ENCODE data around the gene SLC15A4. TPM values are rescaled to one million over a fixed set of nuclear protein-coding genes. Genes with fewer than 3 reads are reported as not detected.

The SLC15A4 gene
- total RNA-seq, 1 donor from 2014 or later: 11.9 TPM

DNA sequence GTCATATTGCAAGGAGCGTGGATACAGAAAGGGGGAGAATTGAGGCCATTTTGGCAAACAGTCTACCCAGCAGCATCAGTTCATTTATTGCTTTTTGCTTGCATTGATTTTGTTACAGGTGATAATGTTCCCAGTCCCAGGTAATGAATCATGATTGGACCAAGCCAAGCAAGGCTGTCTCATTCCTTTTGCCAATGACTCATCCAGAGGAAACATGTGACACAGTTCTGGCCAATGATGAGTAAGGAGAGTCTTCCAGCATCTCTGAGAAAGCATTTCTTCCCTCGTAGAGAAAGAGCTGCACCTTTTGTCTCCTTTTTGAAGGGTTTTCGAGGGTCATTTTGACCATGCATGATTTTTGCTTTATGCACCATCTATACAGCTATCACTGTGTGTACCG is 68.2 kb downstream of the SLC15A4 start:
- H3K27me3 ChIP-seq (ENCODE audit: insufficient read depth, low read length): no peaks in the 10 kb centered on the region
- peaks cover 7% of the 10 kb centered on the region for H3K9me3 Mint-ChIP-seq (ENCODE audit: unreplicated experiment)
- H3K9me3 ChIP-seq (ENCODE audit: insufficient read depth, low read depth, low read length): no peaks in the 10 kb centered on the region
- DNase-seq (ENCODE audit: low read depth) (no peak), FAIRE-seq (no peak)
- TF ChIP-seq CTCF (IDR thresholded peaks at IDR 0.05; ENCODE audit: insufficient read depth, low read depth, low read length) (no peak), EZH2 (IDR thresholded peaks at IDR 0.05; ENCODE audit: insufficient read depth, low read length) (no peak)
- H3K27me3 Mint-ChIP-seq (ENCODE audit: low read depth, unreplicated experiment): no peaks in the 10 kb centered on the region
- H3K4me3 Mint-ChIP-seq (ENCODE audit: unreplicated experiment): no peak overlapping the region
- H3K9ac ChIP-seq (ENCODE audit: low read length): no peak overlapping the region
- H2AFZ ChIP-seq (ENCODE audit: low read depth, low read length): no peak overlapping the region
- no peak overlapping the region for H3K27ac ChIP-seq (ENCODE audit: low read depth, low read length)
- no peaks in the 10 kb centered on the region for H4K20me1 ChIP-seq (ENCODE audit: insufficient read depth, low read length)
- no peaks in the 10 kb centered on the region for H3K36me3 ChIP-seq (ENCODE audit: insufficient read depth, low read length)
- H3K4me3 ChIP-seq (ENCODE audit: insufficient read depth, low read depth, low read length): no peak overlapping the region
- no peaks in the 10 kb centered on the region for H3K36me3 Mint-ChIP-seq (ENCODE audit: low read depth, unreplicated experiment)
- no peak overlapping the region for H3K27ac Mint-ChIP-seq (ENCODE audit: unreplicated experiment)
- no peaks in the 10 kb centered on the region for H3K4me1 ChIP-seq (ENCODE audit: insufficient read depth, low read length)
- no peak overlapping the region for H3K4me2 ChIP-seq (ENCODE audit: low read length)
- H3K4me1 Mint-ChIP-seq (ENCODE audit: low read depth, unreplicated experiment): no peaks in the 10 kb centered on the region
- H3K79me2 ChIP-seq (ENCODE audit: insufficient read depth, low read length): no peaks in the 10 kb centered on the region

DNA sequence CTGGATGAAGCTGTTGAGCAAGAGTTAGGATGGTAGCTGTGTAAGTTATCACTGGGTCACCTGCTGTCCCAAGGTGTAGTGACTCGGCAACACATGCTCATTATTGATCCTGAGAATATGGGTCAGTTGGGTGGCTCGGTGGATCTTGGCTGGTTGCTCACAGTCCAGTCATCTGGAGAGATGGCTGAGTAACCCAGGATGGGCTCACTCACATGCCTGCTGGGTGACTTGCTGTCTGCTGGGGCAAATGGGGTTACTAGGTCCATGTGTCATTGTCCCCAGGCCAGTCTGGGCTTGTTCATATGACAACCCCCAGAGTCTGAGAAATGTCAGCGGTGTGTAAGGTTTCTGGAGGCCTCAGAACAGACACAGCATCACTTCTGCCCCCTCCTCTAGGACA is 69.5 kb downstream of the SLC15A4 start:
- Histone ChIP-seq H3K27ac (ENCODE audit: low read depth, low read length) (no peak overlapping the region), H3K79me2 (ENCODE audit: insufficient read depth, low read length) (no peaks in the 10 kb centered on the region), H2AFZ (ENCODE audit: low read depth, low read length) (no peak overlapping the region), H3K4me1 (ENCODE audit: insufficient read depth, low read length) (no peaks in the 10 kb centered on the region), H3K36me3 (ENCODE audit: insufficient read depth, low read length) (no peaks in the 10 kb centered on the region), H3K9me3 (ENCODE audit: insufficient read depth, low read depth, low read length) (no peaks in the 10 kb centered on the region), H3K9ac (ENCODE audit: low read length) (no peak overlapping the region), H4K20me1 (ENCODE audit: insufficient read depth, low read length) (no peaks in the 10 kb centered on the region), H3K4me3 (ENCODE audit: insufficient read depth, low read depth, low read length) (no peak overlapping the region), H3K27me3 (ENCODE audit: insufficient read depth, low read length) (no peaks in the 10 kb centered on the region), H3K4me2 (ENCODE audit: low read length) (no peak overlapping the region)
- H3K4me3 Mint-ChIP-seq (ENCODE audit: unreplicated experiment): no peak overlapping the region
- peaks cover 7% of the 10 kb centered on the region for H3K9me3 Mint-ChIP-seq (ENCODE audit: unreplicated experiment)
- H3K36me3 Mint-ChIP-seq (ENCODE audit: low read depth, unreplicated experiment): no peaks in the 10 kb centered on the region
- no peaks in the 10 kb centered on the region for H3K4me1 Mint-ChIP-seq (ENCODE audit: low read depth, unreplicated experiment)
- H3K27me3 Mint-ChIP-seq (ENCODE audit: low read depth, unreplicated experiment): no peaks in the 10 kb centered on the region
- FAIRE-seq: no peak
- no peak overlapping the region for H3K27ac Mint-ChIP-seq (ENCODE audit: unreplicated experiment)
- no peak for TF ChIP-seq CTCF (IDR thresholded peaks at IDR 0.05; ENCODE audit: insufficient read depth, low read depth, low read length)
- no peak for TF ChIP-seq EZH2 (IDR thresholded peaks at IDR 0.05; ENCODE audit: insufficient read depth, low read length)
- DNase-seq (ENCODE audit: low read depth): no peak

- DNase-seq (ENCODE audit: low read depth): no peak
- H3K27me3 Mint-ChIP-seq (ENCODE audit: low read depth, unreplicated experiment): no peaks in the 10 kb centered on the region
These were observed 70.3 kb downstream of the SLC15A4 start for GRCh38 chr12:128753438-128753837.

More at GRCh38 chr12:128753438-128753837, 70.3 kb downstream of the SLC15A4 start:
- Mint-ChIP-seq H3K9me3 (ENCODE audit: unreplicated experiment) (peaks cover 7% of the 10 kb centered on the region), H3K4me3 (ENCODE audit: unreplicated experiment) (no peak overlapping the region), H3K27ac (ENCODE audit: unreplicated experiment) (no peak overlapping the region), H3K4me1 (ENCODE audit: low read depth, unreplicated experiment) (no peaks in the 10 kb centered on the region), H3K36me3 (ENCODE audit: low read depth, unreplicated experiment) (no peaks in the 10 kb centered on the region)
- Histone ChIP-seq H3K27me3 (ENCODE audit: insufficient read depth, low read length) (no peaks in the 10 kb centered on the region), H3K27ac (ENCODE audit: low read depth, low read length) (no peak overlapping the region), H3K9ac (ENCODE audit: low read length) (no peak overlapping the region), H4K20me1 (ENCODE audit: insufficient read depth, low read length) (no peaks in the 10 kb centered on the region), H2AFZ (ENCODE audit: low read depth, low read length) (no peak overlapping the region), H3K36me3 (ENCODE audit: insufficient read depth, low read length) (no peaks in the 10 kb centered on the region), H3K79me2 (ENCODE audit: insufficient read depth, low read length) (no peaks in the 10 kb centered on the region), H3K4me3 (ENCODE audit: insufficient read depth, low read depth, low read length) (no peak overlapping the region), H3K4me1 (ENCODE audit: insufficient read depth, low read length) (no peaks in the 10 kb centered on the region), H3K9me3 (ENCODE audit: insufficient read depth, low read depth, low read length) (no peaks in the 10 kb centered on the region), H3K4me2 (ENCODE audit: low read length) (no peak overlapping the region)
- no peak for FAIRE-seq
- TF ChIP-seq CTCF (IDR thresholded peaks at IDR 0.05; ENCODE audit: insufficient read depth, low read depth, low read length): no peak
- TF ChIP-seq EZH2 (IDR thresholded peaks at IDR 0.05; ENCODE audit: insufficient read depth, low read length): no peak

Measured in astrocyte (in vitro differentiated cells and primary cell).